ENCODE measurements around the gene OR52A5. TPM values are rescaled to one million over a fixed set of nuclear protein-coding genes. Genes with fewer than 3 reads are reported as not detected.

OR52A5 gene
- total RNA-seq, 1 donor from 2014 or later = not detected

DNA sequence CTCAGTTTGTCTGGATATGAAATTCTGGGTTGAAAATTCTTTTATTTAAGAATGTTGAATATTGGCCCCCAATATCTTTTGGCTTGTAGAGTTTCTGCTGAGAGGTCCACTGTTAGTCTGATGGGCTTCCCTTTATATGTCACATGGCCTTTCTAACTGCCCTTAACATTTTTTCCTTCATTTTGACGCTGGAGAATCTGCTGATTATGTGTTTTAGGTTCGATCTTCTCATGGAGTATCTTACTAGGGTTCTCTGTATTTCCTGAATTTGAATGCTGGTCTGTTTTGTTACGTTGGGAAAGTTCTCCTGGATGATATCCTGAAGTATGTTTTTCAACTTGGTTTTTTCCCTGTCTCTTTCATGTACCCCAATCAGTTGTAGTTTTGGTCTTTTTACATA, 22.8 kb downstream of the OR52A5 start:
- DNase-seq = no peak

DNA sequence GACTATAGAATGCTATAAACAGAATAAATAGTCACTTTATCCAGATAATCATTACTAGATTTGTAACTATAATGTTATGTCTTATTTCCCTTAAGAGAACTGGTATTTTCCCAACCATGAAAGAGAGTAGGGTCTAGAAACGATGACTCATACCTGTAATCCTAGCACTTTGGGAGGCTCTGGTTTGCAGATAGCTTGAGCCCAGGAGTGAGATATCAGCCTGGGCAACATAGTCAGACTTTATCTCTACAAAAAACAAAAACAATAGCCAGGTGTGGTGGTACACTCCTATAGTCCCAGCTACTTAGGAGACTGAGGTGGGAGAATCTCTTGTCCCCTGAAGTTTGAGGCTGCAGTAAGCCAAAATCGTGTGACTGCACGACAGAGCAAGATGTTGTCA, 30.9 kb downstream of the OR52A5 start:
- no peak for DNase-seq

DNA sequence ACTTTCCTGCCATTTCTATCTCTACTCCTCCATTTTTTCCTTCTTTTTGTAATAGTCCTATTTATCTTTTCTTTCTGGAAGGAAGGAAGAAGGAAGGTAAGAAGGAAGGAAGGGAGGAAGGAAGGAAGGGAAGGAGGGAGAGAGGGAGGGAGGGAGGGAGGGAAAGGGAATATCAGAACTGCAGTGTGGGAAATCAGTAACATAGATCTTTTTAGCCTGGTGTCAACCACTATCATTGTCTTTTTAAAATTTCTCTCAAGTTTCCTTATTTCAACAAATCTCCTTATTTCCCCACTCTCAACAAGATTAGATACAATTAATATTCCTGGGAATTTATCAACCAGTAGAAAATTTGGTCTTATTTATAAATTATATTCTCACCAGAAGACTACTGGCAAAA, 35.1 kb downstream of the OR52A5 start:
- no peak for DNase-seq

DNA sequence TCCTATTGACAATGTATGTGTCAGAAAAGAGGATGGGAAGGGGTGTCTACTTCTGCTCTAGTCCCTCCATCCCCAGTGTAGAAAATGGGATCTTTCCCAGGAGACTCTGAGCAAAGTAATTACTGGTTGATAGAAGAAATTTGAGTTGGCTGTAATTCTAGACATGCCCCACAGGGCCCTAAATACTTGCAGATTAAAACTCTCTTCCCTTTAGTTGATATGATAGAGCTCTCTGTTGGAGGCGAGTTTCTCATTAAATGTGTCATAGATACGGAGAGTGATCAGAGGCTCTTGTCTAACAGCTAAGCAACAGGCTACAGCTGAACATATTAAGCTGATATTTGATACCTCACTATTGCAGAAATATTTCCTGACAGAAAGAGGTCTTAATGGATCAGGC, 35.9 kb downstream of the OR52A5 start:
- DNase-seq = no peak

DNA sequence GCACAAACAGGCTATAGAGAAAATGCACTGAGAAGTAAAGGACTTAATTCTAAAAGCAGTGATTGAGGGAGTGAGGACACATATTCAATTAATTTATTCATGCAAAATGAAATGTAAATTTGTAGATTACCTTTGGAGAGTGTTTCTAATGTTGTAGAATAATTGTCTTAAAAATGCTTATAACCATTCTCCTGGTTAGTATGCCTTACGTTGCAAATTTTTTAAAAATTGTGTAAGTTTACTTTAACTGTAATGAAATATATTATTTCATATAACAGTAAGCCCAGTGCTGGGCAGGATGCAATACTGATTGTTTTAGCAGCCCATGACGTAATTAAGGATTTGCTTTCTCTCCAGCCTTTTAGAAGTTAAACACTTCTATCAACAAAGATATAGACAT, 42.1 kb downstream of the OR52A5 start:
- no peak for DNase-seq

DNA sequence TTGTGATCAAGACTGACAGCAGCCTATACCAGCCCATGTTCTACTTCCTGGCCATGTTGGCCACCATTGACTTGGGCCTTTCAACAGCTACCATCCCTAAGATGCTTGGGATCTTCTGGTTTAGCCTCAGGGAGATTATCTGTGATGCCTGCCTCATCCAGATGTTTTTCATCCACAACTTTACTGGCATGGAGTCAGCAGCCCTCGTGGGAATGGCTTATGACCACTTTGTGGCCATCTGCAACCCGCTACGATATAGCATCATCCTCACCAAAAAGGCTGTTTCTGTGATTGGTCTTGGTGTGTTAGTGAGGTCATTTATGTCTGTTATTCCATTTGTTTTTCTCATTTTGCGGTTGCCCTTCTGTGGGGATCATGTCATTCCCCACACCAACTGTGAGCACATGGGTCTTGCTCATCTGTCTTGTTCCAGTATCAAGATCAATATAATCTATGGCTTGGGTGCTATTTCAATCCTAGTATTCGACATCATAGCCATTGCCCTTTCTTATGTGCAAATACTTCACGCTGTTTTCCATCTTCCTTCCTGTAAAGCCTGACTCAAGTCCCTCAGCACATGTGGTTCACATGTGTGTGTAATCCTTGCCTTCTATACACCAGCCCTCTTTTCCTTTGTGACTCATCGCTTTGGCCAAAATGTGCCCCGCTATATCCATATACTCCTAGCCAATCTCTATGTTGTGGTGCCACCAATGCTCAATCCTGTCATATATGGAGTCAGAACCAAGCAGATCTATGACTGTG, 45.2 kb downstream of the OR52A5 start:
- no peak for DNase-seq

DNA sequence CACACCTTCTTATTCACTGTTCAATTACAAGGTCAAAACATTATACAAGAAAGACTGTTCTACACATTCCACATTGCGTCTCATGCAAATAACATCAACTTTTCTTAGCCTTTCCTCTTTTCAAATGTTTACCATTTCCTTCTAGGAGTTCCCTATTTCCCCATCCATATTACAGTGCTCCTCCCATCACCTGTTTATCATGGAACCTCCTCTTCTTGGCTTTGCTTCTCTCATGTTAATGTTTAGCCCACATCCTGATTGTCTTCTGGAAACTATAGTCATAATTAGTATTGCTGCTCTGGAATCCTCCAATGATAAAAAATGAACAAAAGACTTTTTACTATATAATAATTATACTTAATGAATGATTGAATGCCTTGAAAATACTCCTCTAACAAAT, 47.5 kb downstream of the OR52A5 start:
- no peak for DNase-seq

DNA sequence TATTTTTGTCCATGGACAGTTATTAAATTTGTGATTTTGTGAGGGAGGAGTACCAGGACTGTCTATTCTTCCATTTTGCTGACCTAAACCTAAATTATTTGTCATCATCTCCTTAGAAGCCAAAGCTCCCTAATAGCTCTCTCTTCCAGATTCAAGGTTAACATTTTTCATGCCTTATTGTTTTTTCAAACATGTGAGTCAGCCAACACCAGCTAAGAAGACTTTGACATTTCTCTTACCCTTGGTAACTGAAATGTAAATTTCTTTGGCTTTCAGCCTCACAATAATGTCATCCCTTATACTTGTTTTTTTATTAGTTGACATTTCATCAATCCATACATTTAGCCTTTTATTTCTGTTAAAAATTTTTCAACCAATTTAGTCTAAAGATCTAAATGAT, 49.6 kb downstream of the OR52A5 start:
- DNase-seq = no peak

DNA sequence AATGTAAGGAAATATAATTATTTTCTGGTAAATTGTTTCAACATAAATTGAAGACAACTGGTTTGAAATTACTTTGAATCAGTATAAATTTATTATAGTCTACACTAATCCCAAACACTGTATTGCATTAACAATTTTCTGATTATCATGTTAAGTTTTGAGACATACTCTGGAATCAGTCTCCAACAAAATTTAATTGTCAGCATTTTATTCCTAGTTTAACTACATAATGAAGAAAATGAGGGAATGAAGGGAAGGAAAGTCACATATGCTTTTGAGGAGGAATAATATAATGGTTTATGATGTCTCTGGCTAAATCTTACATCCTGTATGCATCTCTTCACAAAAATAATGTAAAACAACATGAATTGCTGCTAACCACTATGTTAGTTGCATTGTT, 54.6 kb downstream of the OR52A5 start:
- no peak for DNase-seq

DNA sequence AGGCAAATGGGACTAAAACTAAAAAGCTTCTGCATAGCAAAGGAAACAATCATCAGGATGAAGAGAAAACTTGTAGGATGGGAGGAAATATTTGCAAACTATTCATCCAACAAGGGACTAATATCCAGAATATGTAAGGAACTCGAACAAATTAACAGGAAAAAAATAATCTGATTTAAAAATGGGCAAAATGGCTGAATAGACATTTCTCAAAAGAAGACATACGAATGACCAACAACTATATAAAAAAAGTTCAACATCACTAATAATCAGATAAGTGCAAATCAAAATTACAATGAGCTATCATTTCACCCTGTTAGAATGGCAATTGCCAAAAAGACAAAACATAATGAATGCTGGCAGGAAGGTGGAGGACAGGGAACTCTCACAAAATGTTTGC, 56.8 kb downstream of the OR52A5 start:
- no peak for DNase-seq

Other genes with a start within 250 kb of the OR52A5 start
- not detected for gene OR51A7, start 234.6 kb downstream of the OR52A5 start, total RNA-seq
- gene OR51G2, start 219.0 kb downstream of the OR52A5 start, total RNA-seq = not detected
- gene OR51G1, start 214.0 kb downstream of the OR52A5 start, total RNA-seq = not detected
- not detected for gene OR51A4, start 190.8 kb downstream of the OR52A5 start, total RNA-seq
- not detected for gene OR51A2, start 182.6 kb downstream of the OR52A5 start, total RNA-seq
- not detected for gene OR51L1, start 143.5 kb downstream of the OR52A5 start, total RNA-seq
- gene OR52J3, start 91.8 kb downstream of the OR52A5 start, total RNA-seq = not detected
- gene OR52E2, start 78.7 kb downstream of the OR52A5 start, total RNA-seq = not detected
- not detected for gene OR52E1, start 68.8 kb downstream of the OR52A5 start, total RNA-seq
- not detected for gene OR52A1, start 16.4 kb upstream of the OR52A5 start, total RNA-seq
- gene OR51V1, start 62.3 kb upstream of the OR52A5 start, total RNA-seq = not detected
- gene HBB, start 88.7 kb upstream of the OR52A5 start, total RNA-seq = 441 TPM
- not detected for gene HBD, start 96.1 kb upstream of the OR52A5 start, total RNA-seq
- 28.5 TPM for gene HBG1, start 111.5 kb upstream of the OR52A5 start, total RNA-seq
- 1,921 TPM for gene HBG2, start 116.4 kb upstream of the OR52A5 start, total RNA-seq
- 3.6 TPM for gene HBE1, start 131.6 kb upstream of the OR52A5 start, total RNA-seq
- gene OR51B4, start 163.6 kb upstream of the OR52A5 start, total RNA-seq = 0.31 TPM
- gene OR51B2, start 185.9 kb upstream of the OR52A5 start, total RNA-seq = 0.78 TPM
- gene OR51B5, start 205.2 kb upstream of the OR52A5 start, total RNA-seq = 0.47 TPM
- not detected for gene OR51B6, start 213.2 kb upstream of the OR52A5 start, total RNA-seq
- not detected for gene OR51M1, start 245.5 kb upstream of the OR52A5 start, total RNA-seq

All from occipital lobe (tissue), 2 donors.